ENCODE measurements around the gene CFAP410.
"Not testable (repeated sequence)": the region's sequence is repeated elsewhere in the genome, so short reads cannot be mapped to it uniquely, and the experiment has no call there.

Gene CFAP410

GRCh38 chr21:44368711-44369446, 29.7 kb upstream of the CFAP410 start:
- DNase-seq: no peak

GRCh38 chr21:44366586-44367211, 27.5 kb upstream of the CFAP410 start:
- DNase-seq: no peak

- no peak for DNase-seq
These were observed 26.9 kb upstream of the CFAP410 start for GRCh38 chr21:44365967-44366585.

GRCh38 chr21:44365251-44365966, 26.2 kb upstream of the CFAP410 start:
- DNase-seq: no peak

DNA sequence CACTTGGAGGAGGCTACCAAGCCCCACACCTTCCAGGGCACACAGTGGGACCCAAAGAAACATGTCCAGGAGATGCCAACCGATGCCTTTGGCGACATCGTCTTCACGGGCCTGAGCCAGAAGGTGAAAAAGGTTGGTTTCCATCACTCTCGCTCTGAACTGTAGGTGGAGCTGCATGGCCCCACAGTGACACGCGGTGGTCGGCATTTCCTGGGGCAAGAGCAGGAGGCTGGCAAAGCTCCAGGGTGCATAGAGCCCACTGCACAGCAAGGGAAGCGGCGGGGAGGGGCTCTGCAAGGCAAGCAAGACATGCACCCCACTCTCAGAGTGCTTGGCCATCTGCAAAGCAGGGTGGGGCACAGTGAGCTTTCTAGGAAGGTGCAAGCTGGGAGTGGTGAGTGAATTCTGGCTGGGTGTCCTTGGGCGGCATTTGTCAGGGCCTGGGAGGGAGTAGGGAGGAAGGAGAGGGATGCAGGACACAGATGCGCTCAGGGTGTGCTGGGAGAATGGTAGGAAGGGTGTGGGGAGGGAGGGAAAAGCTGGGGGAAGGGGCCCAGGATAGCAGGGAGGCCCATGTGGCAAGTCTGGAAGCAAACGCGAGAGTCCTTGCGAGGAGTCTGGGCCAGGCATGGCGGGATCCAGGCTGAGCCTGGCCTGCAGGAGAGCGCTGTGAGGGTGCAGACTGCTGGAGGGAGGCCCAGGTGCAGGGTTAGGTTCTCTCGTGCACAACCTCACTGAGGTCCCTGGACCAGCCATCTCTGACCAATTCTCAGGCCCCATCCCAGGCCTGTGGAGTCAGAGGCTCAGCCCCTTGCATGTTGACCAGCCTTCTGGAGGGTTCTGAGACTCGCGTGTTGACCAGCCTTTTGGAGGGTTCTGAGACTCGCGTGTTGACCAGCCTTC, 25.2 kb upstream of the CFAP410 start:
- no peak for DNase-seq

- no peak for DNase-seq
These were observed 24.1 kb upstream of the CFAP410 start for GRCh38 chr21:44363278-44363677.

- not testable (repeated sequence) for DNase-seq
These were observed 22.7 kb upstream of the CFAP410 start for GRCh38 chr21:44361903-44362302.

DNA sequence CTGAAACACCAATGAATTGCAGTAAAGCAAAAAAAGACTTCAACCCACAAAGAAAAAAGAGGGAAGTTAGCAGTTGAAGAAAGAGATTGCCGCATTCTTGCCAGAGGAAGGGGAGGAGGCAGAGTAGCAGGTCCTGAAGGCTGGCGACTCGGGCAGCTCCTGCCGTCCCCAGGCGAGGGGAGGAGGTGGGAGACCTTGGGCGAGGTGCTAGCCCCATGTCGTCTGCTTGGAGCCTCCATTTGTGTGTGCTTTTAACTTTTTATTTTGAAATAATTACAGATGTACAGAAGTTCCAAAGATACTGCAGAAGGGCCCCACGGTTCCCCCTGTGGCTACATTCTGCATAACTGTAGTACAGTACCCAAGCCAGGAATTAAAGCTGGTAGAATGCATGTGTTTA, 21.0 kb upstream of the CFAP410 start:
- no peak for DNase-seq

GRCh38 chr21:44359396-44359795, 20.2 kb upstream of the CFAP410 start:
- DNase-seq: no peak

DNA sequence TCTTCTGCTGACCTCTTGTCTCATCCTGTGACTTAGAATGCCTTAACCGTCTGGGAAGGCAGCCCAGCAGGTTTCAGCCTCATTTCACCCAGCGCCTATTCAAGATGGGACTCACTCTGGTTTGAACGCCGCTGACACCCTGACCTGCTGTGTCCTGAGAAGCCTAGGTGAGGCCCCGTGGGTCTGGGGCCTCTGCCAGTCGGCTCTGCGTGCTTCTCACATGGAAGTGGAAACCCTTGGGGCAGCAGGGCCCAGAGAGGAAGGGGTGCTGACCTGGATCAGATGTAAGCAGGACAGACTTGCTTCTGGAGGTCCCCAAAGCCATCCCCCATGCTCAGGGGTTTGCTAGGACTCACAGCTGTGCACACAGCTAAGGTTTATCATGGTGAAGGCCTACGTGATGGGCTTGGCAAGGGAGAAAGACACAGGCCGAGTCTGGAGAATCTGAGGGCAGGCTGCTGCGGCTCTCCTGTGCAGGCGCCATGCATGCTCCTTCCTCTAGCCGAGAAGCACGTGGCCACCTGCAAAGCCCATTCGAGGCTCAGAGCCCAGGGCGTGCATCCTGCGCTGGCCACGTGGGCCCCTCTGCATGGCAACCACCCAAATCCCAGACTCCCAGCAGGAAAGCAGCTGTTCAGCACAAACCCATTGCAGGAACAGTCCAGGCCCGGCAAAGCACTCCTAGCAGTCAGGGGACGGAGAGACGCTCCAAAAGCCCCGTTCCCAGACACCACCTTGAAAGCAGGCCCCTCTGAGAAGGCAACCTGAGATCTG, 18.1 kb upstream of the CFAP410 start:
- no peak for DNase-seq

DNA sequence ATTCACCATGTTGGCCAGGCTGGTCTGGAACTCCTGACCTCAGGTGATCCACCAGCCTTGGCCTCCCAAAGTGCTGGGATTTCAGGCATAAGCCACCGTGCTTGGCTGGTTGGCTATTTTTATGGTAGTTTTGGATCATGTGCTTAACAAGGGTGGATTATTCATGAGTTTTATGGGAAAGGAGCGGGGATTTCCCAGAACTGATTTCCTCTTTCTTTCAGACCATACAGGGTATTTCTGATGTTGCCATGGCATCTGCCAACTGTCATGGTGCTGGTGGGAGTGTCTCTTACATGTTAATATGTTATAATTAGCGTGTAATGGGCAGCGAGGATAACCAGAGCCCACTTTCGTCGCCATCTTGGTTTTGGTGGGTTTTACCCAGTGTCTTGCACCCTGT, 17.4 kb upstream of the CFAP410 start:
- DNase-seq: no peak

DNA sequence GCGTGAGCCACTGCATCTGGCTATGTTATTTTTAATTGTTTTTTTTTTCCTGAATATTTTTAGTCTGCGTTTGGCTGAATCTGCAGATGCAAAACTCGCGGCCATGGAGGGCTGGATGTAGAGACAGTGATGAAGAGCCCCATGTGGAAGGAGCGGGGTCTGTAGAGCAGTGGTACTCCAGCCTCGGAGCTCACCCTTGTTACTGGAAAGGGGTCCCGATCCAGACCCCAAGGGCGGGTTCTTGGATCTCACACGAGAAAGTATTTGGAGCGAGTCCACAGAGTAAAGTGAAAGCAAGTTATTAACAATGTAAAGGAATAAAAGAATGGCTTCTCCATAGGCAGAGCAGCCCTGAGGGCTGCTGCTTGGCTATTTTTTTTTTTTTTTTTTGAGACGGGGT, 17.0 kb upstream of the CFAP410 start:
- no peak for DNase-seq

DNA sequence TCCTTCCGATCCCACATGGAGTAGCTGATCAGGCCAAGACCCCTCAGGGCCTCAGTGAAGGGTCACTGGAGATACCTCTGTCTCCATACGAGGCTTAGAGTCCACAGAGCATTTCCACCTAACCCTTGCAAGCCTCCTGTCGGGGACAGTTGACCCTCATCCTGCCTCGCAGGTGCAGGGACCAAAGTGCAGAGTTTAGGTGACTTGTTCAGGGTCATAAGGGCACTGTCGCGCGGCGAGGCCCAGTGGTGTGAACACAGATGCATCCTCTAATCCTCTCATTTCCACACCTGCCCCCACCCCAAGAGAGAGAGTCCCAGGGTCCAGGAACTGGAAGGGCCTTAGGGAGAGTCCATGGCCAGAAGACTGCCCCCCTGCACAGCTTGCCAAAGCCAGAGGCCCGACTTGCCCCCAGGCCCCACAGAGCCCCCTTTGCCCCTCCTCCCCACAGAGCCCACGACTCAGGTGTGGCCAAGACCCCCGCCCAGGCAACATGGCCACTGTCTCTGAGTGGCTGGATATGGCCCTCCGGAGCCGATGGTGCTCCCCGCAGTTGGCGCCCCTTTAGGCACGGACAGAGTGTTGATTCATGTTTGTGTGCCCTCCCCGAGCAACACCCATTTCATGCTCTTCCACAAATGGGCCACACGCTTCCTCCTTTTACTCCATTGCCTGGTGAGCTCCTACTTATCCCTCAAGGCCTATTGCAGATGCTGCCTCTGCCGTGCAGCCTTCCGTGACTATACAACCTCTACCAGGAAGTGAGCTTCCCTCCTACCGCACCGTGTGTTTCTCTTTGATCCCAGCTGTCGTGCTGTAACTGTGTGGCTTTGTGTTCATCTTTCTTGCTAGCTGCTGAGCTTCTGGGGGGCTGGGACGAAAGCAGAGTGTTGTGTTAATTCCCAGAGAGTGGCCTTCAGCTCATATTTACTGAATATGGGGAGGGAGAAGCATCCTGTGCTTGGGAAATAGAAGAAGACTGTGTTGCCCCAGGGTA, 15.9 kb upstream of the CFAP410 start:
- DNase-seq: no peak

- no peak for DNase-seq
These were observed 14.8 kb upstream of the CFAP410 start for GRCh38 chr21:44354001-44354405.

DNA sequence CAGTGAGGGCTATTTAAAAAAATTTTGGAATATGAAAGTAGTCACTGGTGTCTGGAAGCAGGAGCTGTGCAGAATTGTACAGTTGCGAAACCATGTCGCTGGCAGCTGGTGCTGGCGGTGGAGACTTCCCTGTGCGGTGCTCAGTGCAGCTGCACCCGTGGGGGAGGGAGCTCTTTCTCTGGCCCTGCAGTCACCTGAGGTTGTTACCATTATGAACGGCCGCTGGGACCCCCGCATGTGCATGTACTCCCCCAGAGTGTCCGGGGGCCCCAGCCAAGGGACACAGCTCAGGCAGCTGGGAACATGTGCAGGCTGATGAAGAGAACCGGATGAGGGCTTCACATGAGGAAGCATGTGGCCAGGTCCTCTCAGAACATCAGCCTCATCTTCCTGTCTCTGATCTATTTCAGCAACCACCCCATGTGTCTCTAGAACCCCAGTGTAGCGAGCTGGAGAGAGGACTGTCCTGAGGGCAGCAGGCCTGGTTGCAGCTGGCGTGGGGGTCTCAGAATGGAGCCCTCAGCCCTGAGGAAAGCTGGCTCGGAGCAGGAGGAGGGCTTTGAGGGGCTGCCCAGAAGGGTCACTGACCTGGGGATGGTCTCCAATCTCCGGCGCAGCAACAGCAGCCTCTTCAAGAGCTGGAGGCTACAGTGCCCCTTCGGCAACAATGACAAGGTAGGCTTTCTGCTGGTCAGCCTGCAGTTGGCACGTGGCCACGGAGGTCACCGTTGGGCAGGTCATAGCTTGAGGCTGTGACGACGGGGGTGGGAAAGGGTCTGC, 14.2 kb upstream of the CFAP410 start, which contains the start of gene TRPM2:
TRPM2 (plus strand) TSS at position 431 of the 780 bp plus-strand sequence; CDS start at position 511, 80 bp downstream.
- no peak for DNase-seq

DNA sequence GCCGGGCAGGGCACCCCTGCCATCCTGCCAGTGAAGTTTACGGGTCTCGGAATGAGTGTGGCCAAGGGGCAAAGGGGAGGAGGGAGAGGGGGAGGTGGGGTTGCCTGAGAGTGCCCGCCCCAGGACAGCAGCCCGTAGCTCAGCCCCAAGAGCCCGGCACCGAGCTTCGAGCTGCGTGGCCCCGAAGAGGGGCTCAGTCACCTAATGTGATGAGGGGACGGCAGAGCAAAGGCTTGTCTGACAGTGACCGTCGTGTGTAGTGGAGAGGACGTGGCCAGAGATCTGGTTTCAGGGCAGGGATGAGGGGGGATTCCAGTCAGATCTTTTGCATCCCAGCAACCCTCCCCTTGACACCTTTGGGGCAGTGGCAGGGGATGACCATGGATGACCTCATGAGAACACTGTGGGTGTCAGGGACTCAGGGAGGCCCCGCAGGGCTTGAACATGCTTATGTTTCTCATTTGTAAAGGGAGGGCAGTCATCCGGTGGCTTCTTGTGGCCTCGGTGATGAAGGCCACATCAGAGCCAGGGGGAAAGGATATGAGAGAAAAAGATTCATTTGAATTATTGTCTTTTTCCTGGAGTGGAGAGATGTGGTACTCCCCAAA, 13.2 kb upstream of the CFAP410 start:
- no peak for DNase-seq

DNA sequence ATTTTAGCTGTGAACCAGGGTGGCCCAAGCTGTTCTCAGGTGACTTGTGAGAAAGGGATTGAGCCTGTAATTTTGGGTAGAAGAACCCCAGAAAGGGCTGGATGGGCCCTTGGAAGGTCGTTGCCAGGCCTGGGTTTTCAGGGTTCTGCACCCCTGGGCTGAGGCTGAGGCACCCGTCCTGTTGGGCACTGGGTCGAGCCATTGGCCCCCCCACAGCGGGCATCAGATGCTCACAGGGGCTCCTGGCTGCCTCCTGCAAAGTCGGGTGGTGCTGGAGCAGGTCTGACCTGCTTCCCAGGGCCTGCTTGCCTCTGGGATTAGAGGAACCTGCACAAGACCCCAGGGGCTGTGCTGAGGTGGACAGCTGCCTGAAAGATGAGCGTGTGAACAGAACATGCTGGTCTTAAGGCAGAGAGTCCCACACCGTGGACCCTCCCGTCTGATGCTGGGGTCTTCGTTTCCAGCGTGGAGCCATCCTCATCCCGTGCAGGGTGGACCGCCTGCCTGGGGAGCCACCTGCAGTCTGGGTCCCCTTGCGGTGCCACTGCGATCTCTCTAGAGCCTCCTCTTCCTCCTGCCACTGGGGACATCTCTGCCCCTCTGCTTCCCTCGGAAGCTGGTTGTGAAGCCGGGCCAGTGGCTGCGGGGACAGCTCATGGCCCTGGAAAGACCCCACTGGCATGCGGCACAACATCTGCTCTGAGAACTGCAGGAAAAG, 12.5 kb upstream of the CFAP410 start:
- DNase-seq: no peak

DNA sequence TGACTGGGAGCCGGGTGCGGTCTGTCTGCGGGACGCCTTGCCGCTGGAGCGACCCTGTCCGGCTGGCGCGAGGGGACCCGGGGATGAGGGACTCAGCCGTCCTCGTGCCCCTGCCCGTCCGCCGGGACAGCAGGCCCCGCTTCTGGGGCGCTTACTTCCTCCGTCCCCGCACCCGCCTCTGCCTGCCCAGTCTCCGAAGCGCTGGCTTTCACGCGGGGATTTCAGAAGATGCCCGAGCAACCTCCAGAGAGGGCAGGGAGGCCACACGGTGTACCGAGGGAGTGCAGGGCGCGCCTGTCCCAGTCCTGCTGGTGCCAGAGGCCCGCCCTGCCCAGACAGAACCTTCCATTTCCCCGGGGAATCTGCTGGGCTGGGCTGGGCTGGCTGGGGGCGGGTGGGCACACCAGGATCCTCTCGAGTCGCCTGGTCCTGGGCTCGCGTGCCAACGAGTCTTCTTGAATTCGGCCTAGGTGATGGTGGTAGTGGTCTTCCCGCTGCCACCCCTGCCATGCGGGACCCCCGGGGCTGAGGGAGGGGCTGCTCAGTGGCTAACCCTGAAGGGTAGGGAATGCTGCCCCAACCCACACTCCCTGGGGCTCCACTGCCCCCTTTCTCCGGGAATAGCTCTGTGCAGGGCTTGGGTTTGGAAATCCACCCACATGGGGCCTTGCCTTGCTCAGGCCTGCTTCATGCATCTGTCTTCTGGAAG, 11.7 kb upstream of the CFAP410 start:
- DNase-seq: no peak
